ENCODE measurements around the gene CAPN9. TPM values are rescaled to one million over a fixed set of nuclear protein-coding genes. Genes with fewer than 3 reads are reported as not detected.

The CAPN9 gene
- total RNA-seq, 1 donor from 2014 or later = not detected

GRCh38 chr1:230807029-230807428, 59.8 kb downstream of the CAPN9 start:
- Mint-ChIP-seq H3K9me3 (ENCODE audit: low read depth) (peaks cover 6% of the 10 kb centered on the region), H3K36me3 (ENCODE audit: low read depth) (peaks cover 5% of the 10 kb centered on the region), H3K4me1 (ENCODE audit: low read depth) (peaks cover 7% of the 10 kb centered on the region), H3K4me3 (ENCODE audit: unreplicated experiment) (no peak overlapping the region), H3K27ac (ENCODE audit: unreplicated experiment) (no peak overlapping the region), H3K27me3 (ENCODE audit: low read depth) (no peaks in the 10 kb centered on the region)
- no peak for TF ChIP-seq CTCF (IDR thresholded peaks at IDR 0.05)
- no peak for DNase-seq (ENCODE audit: low spot score)

GRCh38 chr1:230807561-230808280, 60.5 kb downstream of the CAPN9 start:
- no peak for DNase-seq (ENCODE audit: low spot score)
- Mint-ChIP-seq H3K27ac (ENCODE audit: unreplicated experiment) (no peak overlapping the region), H3K4me3 (ENCODE audit: unreplicated experiment) (no peak overlapping the region), H3K27me3 (ENCODE audit: low read depth) (no peaks in the 10 kb centered on the region), H3K36me3 (ENCODE audit: low read depth) (peaks cover 8% of the 10 kb centered on the region), H3K9me3 (ENCODE audit: low read depth) (peaks cover 13% of the 10 kb centered on the region), H3K4me1 (ENCODE audit: low read depth) (peaks cover 6% of the 10 kb centered on the region)
- TF ChIP-seq CTCF (IDR thresholded peaks at IDR 0.05) = no peak

- H3K27me3 Mint-ChIP-seq (ENCODE audit: low read depth) = no peaks in the 10 kb centered on the region
- H3K4me1 Mint-ChIP-seq (ENCODE audit: low read depth) = peaks cover 6% of the 10 kb centered on the region
- H3K4me3 Mint-ChIP-seq (ENCODE audit: unreplicated experiment) = no peak overlapping the region
- peaks cover 12% of the 10 kb centered on the region for H3K36me3 Mint-ChIP-seq (ENCODE audit: low read depth)
- TF ChIP-seq CTCF (IDR thresholded peaks at IDR 0.05) = no peak
- H3K27ac Mint-ChIP-seq (ENCODE audit: unreplicated experiment) = no peak overlapping the region
- no peak for DNase-seq (ENCODE audit: low spot score)
- H3K9me3 Mint-ChIP-seq (ENCODE audit: low read depth) = peaks cover 20% of the 10 kb centered on the region
Measured at GRCh38 chr1:230808281-230808872, 61.2 kb downstream of the CAPN9 start.

GRCh38 chr1:230809256-230809990, 62.2 kb downstream of the CAPN9 start:
- H3K27ac Mint-ChIP-seq (ENCODE audit: unreplicated experiment) = no peak overlapping the region
- no peak for DNase-seq (ENCODE audit: low spot score)
- H3K27me3 Mint-ChIP-seq (ENCODE audit: low read depth) = no peaks in the 10 kb centered on the region
- no peak for TF ChIP-seq CTCF (IDR thresholded peaks at IDR 0.05)
- H3K9me3 Mint-ChIP-seq (ENCODE audit: low read depth) = peaks cover 27% of the 10 kb centered on the region
- H3K4me3 Mint-ChIP-seq (ENCODE audit: unreplicated experiment) = no peak overlapping the region
- peaks cover 3% of the 10 kb centered on the region for H3K4me1 Mint-ChIP-seq (ENCODE audit: low read depth)
- H3K36me3 Mint-ChIP-seq (ENCODE audit: low read depth) = peaks cover 11% of the 10 kb centered on the region

GRCh38 chr1:230812568-230812967, 65.4 kb downstream of the CAPN9 start:
- TF ChIP-seq CTCF (IDR thresholded peaks at IDR 0.05) = no peak
- no peak overlapping the region for H3K4me3 Mint-ChIP-seq (ENCODE audit: unreplicated experiment)
- no peak for DNase-seq (ENCODE audit: low spot score)
- no peaks in the 10 kb centered on the region for H3K27me3 Mint-ChIP-seq (ENCODE audit: low read depth)
- no peak overlapping the region for H3K27ac Mint-ChIP-seq (ENCODE audit: unreplicated experiment)
- peaks cover 27% of the 10 kb centered on the region for H3K9me3 Mint-ChIP-seq (ENCODE audit: low read depth)
- H3K36me3 Mint-ChIP-seq (ENCODE audit: low read depth) = peaks cover 11% of the 10 kb centered on the region
- no peaks in the 10 kb centered on the region for H3K4me1 Mint-ChIP-seq (ENCODE audit: low read depth)
